Activated T-cell treated with anti-CD3 and anti-CD28 coated beads, Interleukin-2, amount 50 U/mL, for 72 hours (primary cell): Measurements from ENCODE around the gene DIS3L2. TPM values are rescaled to one million over a fixed set of nuclear protein-coding genes. Genes with fewer than 3 reads are reported as not detected.

Source experiments
- ATAC-seq, 2 donors: fragments of 150-1000 bp; cut with Tn5 transposase; replicated peaks in 1 of 2; 2 replicates each; pipeline ENCODE4 v1.10.0; 2021; ENCODE audit warnings: moderate library complexity in 2 of 2, mild to moderate bottlenecking in 1 of 2
- DNase-seq, 2 donors: peaks; one replicate each; pipeline ENCODE4 v3.0.0; 2021 to 2022; ENCODE audit warnings: mixed read lengths in 1 of 2
- H3K27ac Mint-ChIP-seq: one replicate; pipeline ENCODE4 v1.8.0; 2022; ENCODE audit warnings: mild to moderate bottlenecking, moderate library complexity, mixed read lengths
- H3K27me3 Mint-ChIP-seq: one replicate; pipeline ENCODE4 v1.8.0; 2022; ENCODE audit warnings: low read depth, mixed read lengths
- H3K36me3 Mint-ChIP-seq, 2 donors: one replicate each; pipeline ENCODE4 v1.8.0; 2022; ENCODE audit warnings: mixed read lengths in 2 of 2, mild to moderate bottlenecking in 1 of 2; ENCODE audit not compliant: insufficient read depth in 2 of 2
- H3K4me1 Mint-ChIP-seq: one replicate; pipeline ENCODE4 v1.8.0; 2022; ENCODE audit warnings: low read depth, mixed read lengths
- H3K4me3 Mint-ChIP-seq, 2 donors: one replicate each; pipeline ENCODE4 v1.8.0; 2022; ENCODE audit warnings: mild to moderate bottlenecking in 2 of 2, mixed read lengths in 2 of 2, moderate library complexity in 2 of 2
- H3K9me3 Mint-ChIP-seq, 2 donors: one replicate each; pipeline ENCODE4 v1.8.0; 2022; ENCODE audit warnings: mixed read lengths in 2 of 2
- total RNA-seq, 2 donors: library from RNA; stranded (reverse); gene quantifications; one replicate each; pipeline ENCODE4 v1.2.3, GENCODE V29; 2022

DIS3L2 gene
- total RNA-seq, 2 donors from 2014 or later: 28.8 to 38.3 TPM

- peaks cover 13 to 14% of the 10 kb centered on the region in 2 donors for H3K9me3 Mint-ChIP-seq
- peaks cover 8% of the 10 kb centered on the region for H3K4me1 Mint-ChIP-seq
Observed at GRCh38 chr2:232038251-232038880, 76.9 kb downstream of the DIS3L2 start.

GRCh38 chr2:232038881-232039485, 77.5 kb downstream of the DIS3L2 start:
- Mint-ChIP-seq H3K4me3 (no peak overlapping the region), H3K27ac (no peak overlapping the region), H3K27me3 (no peaks in the 10 kb centered on the region), H3K36me3 (peaks cover 19 to 27% of the 10 kb centered on the region in 2 donors), H3K4me1 (peaks cover 8% of the 10 kb centered on the region), H3K9me3 (peaks cover 12 to 14% of the 10 kb centered on the region in 2 donors)
- DNase-seq (no peak), ATAC-seq (no peak)

More at GRCh38 chr2:232038251-232038880, 76.9 kb downstream of the DIS3L2 start:
- Mint-ChIP-seq H3K27ac (no peak overlapping the region), H3K36me3 (peaks cover 18 to 33% of the 10 kb centered on the region in 2 donors), H3K27me3 (no peaks in the 10 kb centered on the region), H3K4me3 (no peak overlapping the region)
- DNase-seq: no peak
- no peak for ATAC-seq

DNA sequence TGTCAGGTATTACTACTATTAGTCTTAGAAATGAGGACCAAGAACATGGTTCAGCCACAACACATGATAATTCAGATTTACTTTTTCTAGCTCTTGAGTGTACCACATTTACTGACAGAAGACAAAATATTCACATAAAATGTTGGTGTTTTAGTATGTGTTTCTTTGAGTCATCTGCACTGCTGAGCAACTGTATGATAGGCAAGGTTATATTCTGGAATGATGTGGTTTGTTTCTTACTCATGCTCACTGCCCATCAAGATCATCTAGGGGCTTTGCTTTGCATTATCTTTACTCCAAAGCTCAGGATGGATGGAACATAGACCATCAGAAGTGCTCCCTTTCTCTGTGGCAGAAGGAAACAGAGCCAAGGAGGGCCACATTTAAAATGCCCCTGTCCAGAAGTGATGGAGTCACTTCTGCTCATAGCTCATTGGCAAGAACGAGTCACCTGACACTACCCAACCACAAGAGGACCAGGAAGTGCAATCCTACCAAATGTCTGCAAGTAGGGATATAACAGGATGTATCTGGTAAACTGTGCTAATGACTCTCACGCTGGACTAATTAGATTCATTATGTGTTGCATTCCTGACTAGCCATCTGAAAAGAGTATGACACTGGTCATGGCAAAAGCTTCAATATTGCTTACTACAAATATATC, 81.5 kb downstream of the DIS3L2 start:
- H3K4me1 Mint-ChIP-seq: peaks cover 8% of the 10 kb centered on the region
- no peaks in the 10 kb centered on the region for H3K27me3 Mint-ChIP-seq
- no peak overlapping the region for H3K4me3 Mint-ChIP-seq
- peaks cover 2 to 8% of the 10 kb centered on the region in 2 donors for H3K36me3 Mint-ChIP-seq
- peaks cover 0 to 1% of the 10 kb centered on the region in 2 donors for H3K9me3 Mint-ChIP-seq
- ATAC-seq (peak in 1 of 2 donors; percentile 42), DNase-seq (no peak)
- no peak overlapping the region for H3K27ac Mint-ChIP-seq

DNA sequence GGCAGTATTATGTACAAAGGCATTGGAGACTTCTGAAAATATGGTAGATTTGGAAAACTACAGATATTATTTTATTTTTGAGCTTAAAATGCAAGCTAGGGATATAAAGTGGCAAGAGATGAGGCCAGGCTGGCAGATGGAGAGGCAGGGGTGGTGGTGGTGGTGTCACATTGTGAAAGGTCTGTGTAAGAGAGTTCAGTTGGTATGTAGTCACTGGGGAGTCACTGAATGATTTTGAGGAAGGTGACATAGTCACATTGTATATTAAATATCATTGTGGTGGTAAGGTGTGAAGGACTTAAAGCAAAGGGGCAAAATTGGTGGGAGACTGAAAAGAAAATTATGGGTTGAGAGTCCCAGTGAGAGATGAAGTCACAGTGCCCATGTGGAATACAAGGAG, 82.5 kb downstream of the DIS3L2 start:
- Mint-ChIP-seq H3K36me3 (peaks cover 2 to 8% of the 10 kb centered on the region in 2 donors), H3K4me1 (peaks cover 8% of the 10 kb centered on the region), H3K4me3 (no peak overlapping the region), H3K9me3 (no peaks in the 10 kb centered on the region), H3K27me3 (no peaks in the 10 kb centered on the region), H3K27ac (no peak overlapping the region)
- ATAC-seq (no peak), DNase-seq (no peak)

DNA sequence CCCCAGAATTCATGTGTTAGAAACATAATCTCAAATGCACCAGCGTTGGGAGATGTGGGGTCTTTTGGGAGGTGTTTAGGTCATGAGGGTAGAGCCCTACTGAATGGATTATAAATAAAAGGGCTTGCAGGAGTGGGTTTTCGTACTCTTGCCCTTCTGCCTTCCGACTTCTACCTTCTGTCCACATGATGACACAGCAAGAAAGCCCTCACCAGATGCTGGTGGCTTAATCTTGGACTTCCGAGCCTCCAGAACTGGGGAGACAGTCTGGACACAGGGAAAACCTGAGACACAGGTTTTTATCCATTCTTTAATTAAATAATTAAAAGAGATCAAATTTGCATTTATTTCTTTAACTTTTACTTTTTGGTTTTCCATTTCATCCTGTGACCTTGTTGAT, 87.8 kb downstream of the DIS3L2 start:
- DNase-seq: no peak
- Mint-ChIP-seq H3K4me3 (no peak overlapping the region), H3K27me3 (no peaks in the 10 kb centered on the region), H3K36me3 (peaks cover 0 to 7% of the 10 kb centered on the region in 2 donors), H3K4me1 (no peaks in the 10 kb centered on the region), H3K27ac (no peak overlapping the region), H3K9me3 (no peaks in the 10 kb centered on the region)
- ATAC-seq: no peak

DNA sequence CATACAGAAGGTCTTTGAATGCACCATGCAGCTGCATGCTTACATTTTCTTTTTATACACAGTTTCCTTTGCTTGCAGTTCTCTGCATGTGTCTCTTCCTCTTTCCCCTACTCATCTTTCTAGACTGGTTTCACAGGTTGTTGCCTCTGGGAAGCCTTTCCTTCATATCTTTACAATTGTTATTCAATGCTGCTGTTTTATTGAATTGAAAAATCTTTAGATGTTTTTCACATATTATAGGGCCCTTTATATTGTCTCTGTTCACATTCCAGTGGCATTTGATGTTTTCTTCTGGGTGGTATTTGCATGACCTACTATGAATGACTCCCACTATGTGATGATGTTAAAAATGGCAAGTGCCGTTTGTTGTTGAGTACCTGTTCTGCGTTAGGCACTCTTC, 91.1 kb downstream of the DIS3L2 start:
- Mint-ChIP-seq H3K27me3 (no peaks in the 10 kb centered on the region), H3K9me3 (no peaks in the 10 kb centered on the region), H3K27ac (no peak overlapping the region), H3K4me1 (no peaks in the 10 kb centered on the region), H3K36me3 (peaks cover 0 to 3% of the 10 kb centered on the region in 2 donors), H3K4me3 (no peak overlapping the region)
- DNase-seq (no peak), ATAC-seq (no peak)

DNA sequence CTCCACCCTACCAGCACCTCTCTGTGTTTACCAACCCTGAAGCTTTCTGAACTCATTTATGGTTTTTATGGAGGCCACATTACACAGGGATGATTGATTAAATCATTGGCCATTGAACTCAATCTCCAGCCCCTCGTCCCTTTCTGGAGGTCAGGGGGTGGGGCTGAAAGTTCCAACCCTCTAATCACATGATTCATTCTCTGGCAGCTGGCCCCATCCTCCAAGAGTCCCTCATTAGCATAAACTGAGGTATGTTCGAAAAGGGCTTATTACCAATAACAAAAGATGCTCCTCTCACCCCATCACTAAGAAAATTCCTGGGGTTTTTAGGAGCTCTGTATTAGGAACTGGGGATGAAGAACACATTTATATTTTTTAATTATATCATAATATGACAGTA, 92.3 kb downstream of the DIS3L2 start:
- no peak overlapping the region for H3K4me3 Mint-ChIP-seq
- H3K36me3 Mint-ChIP-seq: peaks cover 0 to 3% of the 10 kb centered on the region in 2 donors
- no peak for ATAC-seq
- no peak for DNase-seq
- H3K27ac Mint-ChIP-seq: no peak overlapping the region
- H3K4me1 Mint-ChIP-seq: peaks cover 11% of the 10 kb centered on the region
- no peaks in the 10 kb centered on the region for H3K9me3 Mint-ChIP-seq
- H3K27me3 Mint-ChIP-seq: no peaks in the 10 kb centered on the region

DNA sequence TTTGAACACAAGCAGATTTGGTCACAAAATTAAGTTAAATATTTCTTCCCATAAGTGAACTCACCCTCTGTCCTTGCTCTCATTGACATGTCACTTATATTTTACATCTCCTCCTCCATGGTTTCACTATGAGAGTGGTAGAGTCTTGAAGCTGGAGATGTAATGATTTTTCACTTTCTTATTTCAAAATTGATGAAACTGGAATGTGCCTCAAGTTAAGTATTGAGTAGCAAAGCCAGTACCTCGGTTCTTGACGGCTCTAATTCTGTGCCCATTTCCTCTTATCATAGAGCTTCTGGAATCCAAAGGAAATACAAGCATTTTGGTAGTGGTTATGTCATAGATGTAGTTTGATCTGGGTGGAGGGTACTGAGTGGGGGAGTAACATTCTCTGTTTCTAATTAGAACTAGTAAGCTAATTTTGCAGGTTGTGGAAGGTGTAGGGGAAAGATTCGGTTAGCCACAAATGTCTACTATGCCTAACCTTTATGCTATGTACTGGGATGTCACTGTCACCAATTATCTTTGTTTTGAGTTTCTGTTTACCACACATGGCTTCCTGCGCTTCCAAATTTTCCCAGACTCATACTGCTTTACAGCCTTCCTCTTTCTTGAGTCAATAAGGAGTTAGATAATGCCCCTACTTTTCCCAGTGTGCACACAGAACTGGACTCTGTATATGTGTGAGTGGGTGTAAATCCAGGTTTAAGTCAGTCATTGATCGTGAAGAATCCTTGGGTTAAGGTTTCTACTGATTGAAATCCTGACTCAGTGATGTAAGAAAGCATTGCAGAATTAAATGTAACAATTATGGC, 96.8 kb downstream of the DIS3L2 start:
- H3K27me3 Mint-ChIP-seq: no peaks in the 10 kb centered on the region
- DNase-seq (no peak), ATAC-seq (peak; percentile 75 to 82)
- no peak overlapping the region for H3K27ac Mint-ChIP-seq
- H3K9me3 Mint-ChIP-seq: peaks cover 0 to 1% of the 10 kb centered on the region in 2 donors
- peaks cover 29% of the 10 kb centered on the region for H3K4me1 Mint-ChIP-seq
- H3K4me3 Mint-ChIP-seq: peak overlapping the region; percentile 7 to 53
- H3K36me3 Mint-ChIP-seq: peaks cover 1 to 5% of the 10 kb centered on the region in 2 donors

GRCh38 chr2:232058931-232059330, 97.4 kb downstream of the DIS3L2 start:
- ATAC-seq: no peak
- H3K27me3 Mint-ChIP-seq: no peaks in the 10 kb centered on the region
- H3K9me3 Mint-ChIP-seq: peaks cover 0 to 1% of the 10 kb centered on the region in 2 donors
- DNase-seq: no peak
- H3K4me1 Mint-ChIP-seq: peaks cover 29% of the 10 kb centered on the region
- H3K36me3 Mint-ChIP-seq: peaks cover 1 to 5% of the 10 kb centered on the region in 2 donors
- H3K4me3 Mint-ChIP-seq: no peak overlapping the region
- H3K27ac Mint-ChIP-seq: no peak overlapping the region

GRCh38 chr2:232061265-232061664, 99.8 kb downstream of the DIS3L2 start:
- H3K27me3 Mint-ChIP-seq: no peaks in the 10 kb centered on the region
- H3K4me1 Mint-ChIP-seq: peaks cover 29% of the 10 kb centered on the region
- no peak for DNase-seq
- H3K4me3 Mint-ChIP-seq: no peak overlapping the region
- peaks cover 0 to 1% of the 10 kb centered on the region in 2 donors for H3K9me3 Mint-ChIP-seq
- H3K27ac Mint-ChIP-seq: no peak overlapping the region
- H3K36me3 Mint-ChIP-seq: peaks cover 1 to 2% of the 10 kb centered on the region in 2 donors
- ATAC-seq: no peak

GRCh38 chr2:232073026-232073425, 111.5 kb downstream of the DIS3L2 start:
- H3K4me3 Mint-ChIP-seq: no peak overlapping the region
- no peak overlapping the region for H3K27ac Mint-ChIP-seq
- no peaks in the 10 kb centered on the region for H3K36me3 Mint-ChIP-seq
- no peaks in the 10 kb centered on the region for H3K27me3 Mint-ChIP-seq
- H3K9me3 Mint-ChIP-seq: no peaks in the 10 kb centered on the region
- H3K4me1 Mint-ChIP-seq: peaks cover 20% of the 10 kb centered on the region
- ATAC-seq: no peak
- no peak for DNase-seq

GRCh38 chr2:232073699-232074098, 112.2 kb downstream of the DIS3L2 start:
- ATAC-seq: no peak
- Mint-ChIP-seq H3K27me3 (no peaks in the 10 kb centered on the region), H3K27ac (no peak overlapping the region), H3K4me3 (no peak overlapping the region), H3K9me3 (no peaks in the 10 kb centered on the region), H3K4me1 (peaks cover 20% of the 10 kb centered on the region), H3K36me3 (no peaks in the 10 kb centered on the region)
- no peak for DNase-seq

DNA sequence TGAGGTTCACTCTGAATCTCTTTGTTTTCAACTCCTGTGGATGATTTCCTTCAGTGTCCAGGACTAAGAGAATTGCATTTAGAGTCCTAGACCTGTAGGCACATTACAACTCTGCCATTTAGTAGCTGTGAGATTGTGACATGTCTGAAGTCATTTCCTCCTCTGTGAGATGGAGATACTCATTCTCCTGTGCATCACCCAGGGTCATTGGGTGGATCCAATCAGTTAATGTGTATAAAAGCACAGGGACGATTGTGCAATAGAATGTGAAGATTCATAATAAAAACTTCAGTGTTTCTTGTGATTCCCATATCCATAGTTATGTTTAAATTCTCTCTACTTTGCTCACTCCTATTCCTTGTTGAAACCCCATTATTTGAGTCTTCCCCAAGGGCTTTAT, 113.6 kb downstream of the DIS3L2 start:
- Mint-ChIP-seq H3K27me3 (no peaks in the 10 kb centered on the region), H3K4me1 (peaks cover 14% of the 10 kb centered on the region), H3K27ac (no peak overlapping the region), H3K36me3 (peaks cover 0 to 2% of the 10 kb centered on the region in 2 donors), H3K4me3 (no peak overlapping the region), H3K9me3 (peaks cover 0 to 3% of the 10 kb centered on the region in 2 donors)
- ATAC-seq: peak in 1 of 2 donors; percentile 35
- no peak for DNase-seq
